Heart left ventricle (tissue), 13 donors: ENCODE data around the gene TNFRSF6B.

ENCODE experiments used
- POLR2A ChIP-seq, 2 donors: fragments of 450-650 bp; IDR thresholded peaks; one replicate each; pipeline ENCODE4 v1.6.1; 2017; ENCODE audit warnings: antibody characterized with exemption in 2 of 2, mild to moderate bottlenecking in 2 of 2, moderate library complexity in 2 of 2
- TF ChIP-seq, protein P1 (sequence below), 12 donors: fragments of 200-600 bp; sonication (generic) in 4 of 12; IDR thresholded peaks; one replicate each; pipeline versions ENCODE4 v1.5.0 to v1.8.0; 2018 to 2022; ENCODE audit warnings: antibody characterized with exemption in 12 of 12, mild to moderate bottlenecking in 5 of 12
- donor health status: ischemic (EF 13 %, LVEDD 7.1; RV severe dilation, severe dysfunction).
- donor health status: DM: no; HTN: yes; CAD: no.
- donor health status: DM: no; HTN: no; CAD: no.
- donor health status: ischemic (EF 25% LVEDD 6.9; RV normal size, moderate dysfunction).
- donor health status: ischemic (EF 25% LVEDD 5.7; RV mildly dilated, moderate dysfunction).
- donor health status: ischemic (EF 35%, LVEDD 5.7; RV mildly dilated, moderate dysfunction).
- donor health status: nonischemic (EF 11% LVEDD 7.7; RV severe dilation, severe dysfunction).
- donor health status: DM: yes; HTN: yes; CAD: no.
- donor health status: PGD.
- donor health status: ischemic (EF 29% LVEDD 5.4; RV normal size, mild dysfunction).
- donor health status: nonischemic (EF 23%, LVEDD 6.1; RV moderate dilation, normal function).

DNA sequence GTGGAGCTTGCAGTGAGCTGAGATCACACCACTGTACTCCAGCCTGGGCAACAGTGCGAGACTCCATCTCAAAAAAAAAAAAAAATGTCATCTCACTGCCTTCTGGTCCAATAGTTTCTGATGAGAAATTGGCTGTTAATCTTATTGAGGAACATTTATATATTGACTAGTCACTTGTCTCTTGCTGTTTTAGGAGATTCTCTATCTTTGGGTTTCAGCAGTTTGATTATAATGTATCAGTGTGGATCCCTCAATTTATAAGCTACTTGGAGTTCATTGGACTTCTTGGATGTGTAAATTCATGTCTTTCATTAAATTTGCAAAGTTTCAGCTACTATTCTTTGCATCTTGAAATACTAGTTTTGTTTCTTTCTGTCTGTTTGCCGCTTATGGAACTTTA is 22.5 kb downstream of the TNFRSF6B start:
- TF ChIP-seq, protein P1, sequence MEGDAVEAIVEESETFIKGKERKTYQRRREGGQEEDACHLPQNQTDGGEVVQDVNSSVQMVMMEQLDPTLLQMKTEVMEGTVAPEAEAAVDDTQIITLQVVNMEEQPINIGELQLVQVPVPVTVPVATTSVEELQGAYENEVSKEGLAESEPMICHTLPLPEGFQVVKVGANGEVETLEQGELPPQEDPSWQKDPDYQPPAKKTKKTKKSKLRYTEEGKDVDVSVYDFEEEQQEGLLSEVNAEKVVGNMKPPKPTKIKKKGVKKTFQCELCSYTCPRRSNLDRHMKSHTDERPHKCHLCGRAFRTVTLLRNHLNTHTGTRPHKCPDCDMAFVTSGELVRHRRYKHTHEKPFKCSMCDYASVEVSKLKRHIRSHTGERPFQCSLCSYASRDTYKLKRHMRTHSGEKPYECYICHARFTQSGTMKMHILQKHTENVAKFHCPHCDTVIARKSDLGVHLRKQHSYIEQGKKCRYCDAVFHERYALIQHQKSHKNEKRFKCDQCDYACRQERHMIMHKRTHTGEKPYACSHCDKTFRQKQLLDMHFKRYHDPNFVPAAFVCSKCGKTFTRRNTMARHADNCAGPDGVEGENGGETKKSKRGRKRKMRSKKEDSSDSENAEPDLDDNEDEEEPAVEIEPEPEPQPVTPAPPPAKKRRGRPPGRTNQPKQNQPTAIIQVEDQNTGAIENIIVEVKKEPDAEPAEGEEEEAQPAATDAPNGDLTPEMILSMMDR (IDR thresholded peaks at IDR 0.05), result no peak
- TF ChIP-seq POLR2A (IDR thresholded peaks at IDR 0.05), result no peak
